HG03460 (cell line): Measurements from ENCODE around the gene COMP.

Experiments
- ATAC-seq: cut with Tn5 transposase; IDR thresholded peaks from one replicate; pipeline ENCODE4 v1.9.1; 2021; ENCODE audit not compliant: unreplicated experiment

COMP gene

GRCh38 chr19:18770663-18771327, 20.3 kb downstream of the COMP start:
- no peak for ATAC-seq

GRCh38 chr19:18769989-18770528, 21.0 kb downstream of the COMP start:
- no peak for ATAC-seq

GRCh38 chr19:18768997-18769891, 21.9 kb downstream of the COMP start:
- ATAC-seq: no peak

- no peak for ATAC-seq
Observed at GRCh38 chr19:18768046-18768771, 22.9 kb downstream of the COMP start.

- ATAC-seq: no peak
Observed at GRCh38 chr19:18765224-18765623, 25.9 kb downstream of the COMP start.

- ATAC-seq: no peak
Observed at GRCh38 chr19:18764591-18765051, 26.5 kb downstream of the COMP start.

GRCh38 chr19:18763674-18764590, 27.2 kb downstream of the COMP start:
- ATAC-seq: no peak

GRCh38 chr19:18762125-18763023, 28.7 kb downstream of the COMP start:
- no peak for ATAC-seq

GRCh38 chr19:18761531-18762110, 29.5 kb downstream of the COMP start:
- ATAC-seq: no peak

- ATAC-seq: no peak
Observed at GRCh38 chr19:18760440-18761383, 30.4 kb downstream of the COMP start.

GRCh38 chr19:18759995-18760426, 31.1 kb downstream of the COMP start:
- ATAC-seq: no peak

- no peak for ATAC-seq
Observed at GRCh38 chr19:18759304-18759994, 31.7 kb downstream of the COMP start.

- no peak for ATAC-seq
Observed at GRCh38 chr19:18756896-18757295, 34.2 kb downstream of the COMP start.

GRCh38 chr19:18754501-18754900, 36.6 kb downstream of the COMP start:
- no peak for ATAC-seq

GRCh38 chr19:18751571-18751970, 39.5 kb downstream of the COMP start:
- ATAC-seq: no peak

GRCh38 chr19:18750295-18750970, 40.7 kb downstream of the COMP start:
- no peak for ATAC-seq
